ENCODE measurements around the gene PCCA.

- no peak for TF ChIP-seq CTCF (IDR thresholded peaks at IDR 0.05; ENCODE audit: extremely low read depth in 1 of 2, insufficient read depth in 1 of 2, low read depth in 1 of 2, low read length in 2 of 2)
- TF ChIP-seq EZH2 (IDR thresholded peaks at IDR 0.05; ENCODE audit: borderline replicate concordance, low read depth, low read length, severe bottlenecking): no peak
- no peak for TF ChIP-seq POLR2AphosphoS5 (IDR thresholded peaks at IDR 0.05; ENCODE audit: insufficient read depth, low read depth, low read length)
- TF ChIP-seq MYC (IDR thresholded peaks at IDR 0.05; ENCODE audit: low read depth, low read length): no peak
- TF ChIP-seq POLR2A (IDR thresholded peaks at IDR 0.05; ENCODE audit: low read depth, low read length): no peak
- TF ChIP-seq GATA2 (IDR thresholded peaks at IDR 0.05; ENCODE audit: insufficient read depth, insufficient read length, low read depth, low read length): no peak
- TF ChIP-seq FOS (IDR thresholded peaks at IDR 0.05; ENCODE audit: borderline replicate concordance, insufficient read depth, low read length): no peak
- no peak for TF ChIP-seq MAX (IDR thresholded peaks at IDR 0.05; ENCODE audit: insufficient read depth, insufficient read length)
- TF ChIP-seq JUN (IDR thresholded peaks at IDR 0.05; ENCODE audit: borderline replicate concordance, insufficient read depth, insufficient read length, low read depth): no peak
Observed at GRCh38 chr13:100128373-100128772, 39.5 kb downstream of the PCCA start.
